ENCODE data around the gene HMCN2. TPM values are rescaled to one million over a fixed set of nuclear protein-coding genes. Genes with fewer than 3 reads are reported as not detected.

Gene HMCN2
- total RNA-seq, 4 donors from 2014 or later: 9.1 to 38.6 (median 12.5) TPM

DNA sequence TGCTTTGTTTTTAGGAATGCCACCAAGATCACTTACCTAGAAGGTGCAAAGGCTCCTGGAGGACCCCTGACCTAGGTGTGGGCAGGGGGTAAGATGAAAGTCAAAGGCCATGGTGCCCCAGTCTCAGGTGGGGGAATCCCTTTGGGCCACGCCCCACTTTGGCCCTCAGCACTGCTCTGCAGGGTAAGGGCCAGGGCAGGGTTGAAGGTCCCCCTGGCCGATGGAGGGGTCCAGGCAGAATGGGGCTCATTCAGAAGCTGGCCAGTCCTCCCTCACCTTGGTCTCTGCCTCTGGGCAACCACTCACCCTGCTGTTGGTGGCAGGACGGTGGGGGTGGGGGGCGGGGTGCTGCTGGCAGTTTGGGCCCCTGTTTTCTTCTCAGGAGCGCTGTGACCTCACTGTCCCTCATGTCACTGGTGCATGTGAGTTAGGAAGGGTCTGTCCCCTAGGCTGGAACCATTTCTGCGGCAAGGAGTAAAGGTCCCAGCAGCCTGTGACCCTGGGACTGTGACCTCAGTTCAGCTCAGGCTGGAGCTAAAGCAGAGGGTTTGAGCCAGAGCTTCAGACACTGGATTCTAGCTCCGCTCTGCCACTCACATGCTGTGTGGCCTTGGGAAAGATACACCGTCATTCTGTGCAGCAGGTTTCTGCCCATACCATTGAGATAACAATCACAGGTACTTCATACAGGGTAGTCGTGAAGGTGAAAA is 177.3 kb downstream of the HMCN2 start:
- DNase-seq (ENCODE audit: extremely low spot score): no peak
- Histone ChIP-seq H3K4me1 (peaks cover 28 to 42% (median 41%) of the 10 kb centered on the region in 4 donors), H3K27ac (replicated peaks in 1 of 4) (no peak overlapping the region), H3K9me3 (peaks cover 0 to 14% (median 8%) of the 10 kb centered on the region in 4 donors), H3K27me3 (peaks cover 0 to 9% (median 0%) of the 10 kb centered on the region in 4 donors), H3K36me3 (no peaks in the 10 kb centered on the region), H3K4me3 (no peak overlapping the region)
- 100% methylated on average over 6 of the region's 9 CpGs for WGBS
- intact Hi-C loops (cut with DNase I): no loop called here
- TF ChIP-seq, protein P1, sequence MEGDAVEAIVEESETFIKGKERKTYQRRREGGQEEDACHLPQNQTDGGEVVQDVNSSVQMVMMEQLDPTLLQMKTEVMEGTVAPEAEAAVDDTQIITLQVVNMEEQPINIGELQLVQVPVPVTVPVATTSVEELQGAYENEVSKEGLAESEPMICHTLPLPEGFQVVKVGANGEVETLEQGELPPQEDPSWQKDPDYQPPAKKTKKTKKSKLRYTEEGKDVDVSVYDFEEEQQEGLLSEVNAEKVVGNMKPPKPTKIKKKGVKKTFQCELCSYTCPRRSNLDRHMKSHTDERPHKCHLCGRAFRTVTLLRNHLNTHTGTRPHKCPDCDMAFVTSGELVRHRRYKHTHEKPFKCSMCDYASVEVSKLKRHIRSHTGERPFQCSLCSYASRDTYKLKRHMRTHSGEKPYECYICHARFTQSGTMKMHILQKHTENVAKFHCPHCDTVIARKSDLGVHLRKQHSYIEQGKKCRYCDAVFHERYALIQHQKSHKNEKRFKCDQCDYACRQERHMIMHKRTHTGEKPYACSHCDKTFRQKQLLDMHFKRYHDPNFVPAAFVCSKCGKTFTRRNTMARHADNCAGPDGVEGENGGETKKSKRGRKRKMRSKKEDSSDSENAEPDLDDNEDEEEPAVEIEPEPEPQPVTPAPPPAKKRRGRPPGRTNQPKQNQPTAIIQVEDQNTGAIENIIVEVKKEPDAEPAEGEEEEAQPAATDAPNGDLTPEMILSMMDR (IDR thresholded peaks at IDR 0.05): no peak
- TF ChIP-seq POLR2AphosphoS5 (IDR thresholded peaks at IDR 0.05): no peak
- no peak for TF ChIP-seq EP300 (IDR thresholded peaks at IDR 0.05)
- TF ChIP-seq POLR2A (IDR thresholded peaks at IDR 0.05; ENCODE audit: low read depth): no peak

DNA sequence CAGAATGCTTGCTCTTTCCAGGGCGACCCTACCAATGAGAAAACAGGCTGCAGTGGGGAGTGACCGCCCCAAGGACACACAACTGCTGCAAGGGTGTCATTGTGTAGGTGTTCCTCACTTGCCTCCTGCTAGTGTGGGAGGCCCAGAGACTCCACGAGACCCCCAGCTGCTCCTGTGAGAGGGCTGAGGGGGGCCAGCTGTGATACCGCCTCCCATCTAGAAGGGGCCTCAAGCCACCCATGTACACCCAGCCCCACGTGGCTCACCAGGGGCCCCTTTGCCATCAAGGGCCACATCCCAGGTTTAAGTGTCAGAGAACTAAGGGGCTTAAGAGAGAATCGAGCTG is 177.9 kb downstream of the HMCN2 start:
- no peak overlapping the region for H3K27ac ChIP-seq (replicated peaks in 1 of 4)
- peaks cover 33 to 47% (median 46%) of the 10 kb centered on the region in 4 donors for H3K4me1 ChIP-seq
- 90% methylated on average over 5 of the region's 6 CpGs for WGBS
- intact Hi-C loops (cut with DNase I): no loop called here
- no peak for TF ChIP-seq EP300 (IDR thresholded peaks at IDR 0.05)
- TF ChIP-seq, protein P1 (IDR thresholded peaks at IDR 0.05): no peak
- H3K27me3 ChIP-seq: peaks cover 0 to 9% (median 0%) of the 10 kb centered on the region in 4 donors
- H3K36me3 ChIP-seq: no peaks in the 10 kb centered on the region
- no peak overlapping the region for H3K4me3 ChIP-seq
- H3K9me3 ChIP-seq: peaks cover 0 to 14% (median 8%) of the 10 kb centered on the region in 4 donors
- no peak for DNase-seq (ENCODE audit: extremely low spot score)

DNA sequence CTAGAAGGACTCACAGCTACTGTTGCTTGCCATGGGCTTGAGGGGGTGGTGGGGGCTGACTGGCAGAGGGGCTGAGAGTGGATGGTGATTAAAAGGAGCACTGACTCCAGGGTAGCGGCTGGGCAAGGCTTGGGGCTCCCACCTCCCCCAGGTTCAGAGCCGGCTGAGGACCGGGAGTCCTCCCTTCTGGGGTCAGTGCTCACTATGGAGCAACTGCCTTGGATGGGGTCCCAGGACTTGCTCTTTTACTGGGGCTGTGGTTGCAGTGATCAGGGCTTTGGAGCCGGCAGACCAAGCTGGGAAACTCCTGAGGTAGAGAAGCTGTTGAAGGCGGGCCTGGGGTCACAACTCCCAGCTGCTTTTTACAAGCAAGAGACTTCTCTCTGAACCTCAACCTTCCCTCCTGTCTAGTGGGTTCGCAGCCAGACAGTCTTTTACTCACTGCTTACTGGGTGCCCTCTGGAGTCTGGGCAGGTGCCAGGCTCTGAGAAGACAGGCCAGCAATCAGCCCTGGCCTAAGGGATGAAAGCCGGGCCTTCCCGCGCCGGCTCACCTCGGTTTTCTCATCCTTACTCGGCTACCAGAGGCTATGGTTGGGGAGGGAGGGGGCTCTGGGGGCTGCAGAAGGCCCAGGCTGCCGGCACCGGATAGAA is 178.4 kb downstream of the HMCN2 start:
- WGBS: 54% methylated on average over 12 of the region's 14 CpGs
- H3K36me3 ChIP-seq: no peaks in the 10 kb centered on the region
- peaks cover 0 to 14% (median 8%) of the 10 kb centered on the region in 4 donors for H3K9me3 ChIP-seq
- DNase-seq (ENCODE audit: extremely low spot score): no peak
- TF ChIP-seq POLR2A (IDR thresholded peaks at IDR 0.05; ENCODE audit: low read depth) (no peak), POLR2AphosphoS5 (IDR thresholded peaks at IDR 0.05) (no peak), EP300 (IDR thresholded peaks at IDR 0.05) (no peak)
- TF ChIP-seq, protein P1 (IDR thresholded peaks at IDR 0.05): no peak
- intact Hi-C loops (cut with DNase I): no loop called here
- peaks cover 38 to 52% (median 49%) of the 10 kb centered on the region in 4 donors for H3K4me1 ChIP-seq
- H3K27me3 ChIP-seq: peaks cover 0 to 9% (median 0%) of the 10 kb centered on the region in 4 donors
- H3K4me3 ChIP-seq: peak overlapping the region; percentile 63 to 73 (median 72)
- H3K27ac ChIP-seq (replicated peaks in 1 of 4): peak overlapping the region; percentile 80 to 86 (median 82)

DNA sequence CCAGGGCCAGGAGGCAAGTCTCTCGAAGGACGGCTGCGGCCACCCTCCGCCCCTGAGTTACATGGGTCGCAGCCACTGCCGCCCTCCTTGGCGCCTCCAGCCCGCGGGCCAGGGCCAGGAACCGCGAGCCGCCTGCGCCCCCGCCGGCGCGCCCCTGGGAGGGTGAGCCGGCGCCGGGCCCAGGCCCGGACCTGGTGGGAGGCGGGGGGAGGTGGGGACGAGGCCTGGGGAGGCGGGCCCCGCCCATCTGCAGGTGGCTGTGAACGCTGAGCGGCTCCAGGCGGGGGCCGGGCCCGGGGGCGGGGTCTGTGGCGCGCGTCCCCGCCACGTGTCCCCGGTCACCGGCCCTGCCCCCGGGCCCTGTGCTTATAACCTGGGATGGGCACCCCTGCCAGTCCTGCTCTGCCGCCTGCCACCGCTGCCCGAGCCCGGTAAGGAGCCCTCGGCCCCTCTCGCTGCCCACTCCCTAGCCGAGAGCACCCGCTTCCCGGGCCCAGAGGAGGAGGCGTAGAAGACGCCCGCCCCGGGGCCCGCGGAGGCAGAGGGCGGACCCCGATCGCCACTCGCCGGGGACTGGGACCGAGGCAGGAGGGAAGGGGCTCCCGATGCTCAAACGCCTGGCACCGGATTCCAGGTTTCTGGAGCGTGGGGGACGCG is 179.1 kb downstream of the HMCN2 start, which contains the start of gene ASS1:
ASS1 (plus strand) TSS at position 397 of the 657 bp plus-strand sequence. CDS start 7,268 bp downstream, outside the sequence.
- 0% methylated on average over 6 of the region's 66 CpGs for WGBS
- TF ChIP-seq, protein P1 (IDR thresholded peaks at IDR 0.05): no peak
- TF ChIP-seq POLR2AphosphoS5 (IDR thresholded peaks at IDR 0.05): peak; percentile 36 to 71
- Histone ChIP-seq H3K36me3 (no peaks in the 10 kb centered on the region), H3K4me3 (peak within 1 kb of the TSS; percentile 63 to 73 (median 72)), H3K9me3 (peaks cover 0 to 14% (median 8%) of the 10 kb centered on the region in 4 donors), H3K27ac (replicated peaks in 1 of 4) (peak within 1 kb of the TSS; percentile 80 to 86 (median 82)), H3K4me1 (peaks cover 44 to 58% (median 52%) of the 10 kb centered on the region in 4 donors), H3K27me3 (peaks cover 0 to 9% (median 0%) of the 10 kb centered on the region in 4 donors)
- intact Hi-C loops (cut with DNase I): no loop called here
- DNase-seq (ENCODE audit: extremely low spot score): no peak

All from esophagus muscularis mucosa (tissue), 4 donors.